HuH-7 (cell line): ENCODE results near the gene TCF15.
"Not testable (repeated sequence)": the region's sequence is repeated elsewhere in the genome, so short reads cannot be mapped to it uniquely, and the experiment has no call there.

Source experiments
- DNase-seq: peaks from one replicate; pipeline ENCODE4 v3.0.0; 2011; ENCODE audit warnings: low spot score

TCF15 gene

DNA sequence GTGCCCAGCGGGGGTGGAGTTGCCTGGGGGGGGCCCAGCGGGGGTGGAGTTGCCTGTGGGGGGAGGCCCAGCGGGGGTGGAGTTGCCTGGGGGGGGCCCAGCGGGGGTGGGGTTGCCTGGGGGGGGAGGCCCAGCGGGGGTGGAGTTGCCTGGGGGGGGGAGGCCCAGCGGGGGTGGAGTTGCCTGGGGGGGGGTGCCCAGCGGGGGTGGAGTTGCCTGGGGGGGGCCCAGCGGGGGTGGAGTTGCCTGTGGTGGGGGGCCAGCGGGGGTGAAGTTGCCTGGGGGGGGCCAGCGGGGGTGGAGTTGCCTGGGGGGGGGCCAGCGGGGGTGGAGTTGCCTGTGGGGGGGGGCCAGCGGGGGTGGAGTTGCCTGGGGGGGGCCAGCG is 31.9 kb upstream of the TCF15 start:
- DNase-seq = not testable (repeated sequence)

- DNase-seq = peak; percentile 90
Observed at GRCh38 chr20:641516-641875, 31.4 kb upstream of the TCF15 start.

- DNase-seq = no peak
Observed at GRCh38 chr20:640674-641515, 30.8 kb upstream of the TCF15 start.

GRCh38 chr20:638579-638978 is 28.5 kb upstream of the TCF15 start:
- DNase-seq = no peak

DNA sequence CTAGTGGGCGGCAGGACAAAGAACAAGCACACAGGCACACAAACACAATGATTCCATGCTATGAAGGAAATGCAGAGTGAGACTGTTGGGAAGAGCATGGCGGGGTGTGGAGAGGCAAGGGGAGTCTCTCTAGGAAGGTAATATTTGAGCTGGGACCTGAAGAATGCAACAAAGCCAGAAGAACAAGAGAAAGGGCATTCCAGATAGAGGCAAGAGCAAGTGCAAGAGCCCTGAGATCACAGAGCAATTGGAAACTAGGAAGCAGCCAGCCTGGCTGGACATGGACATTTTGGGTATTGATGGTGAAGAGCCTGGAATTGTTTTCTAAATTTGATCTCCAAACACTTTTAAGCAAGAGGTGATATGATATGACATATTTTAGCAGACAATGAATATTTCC is 27.4 kb upstream of the TCF15 start:
- DNase-seq = no peak

- no peak for DNase-seq
Observed at GRCh38 chr20:635893-636338, 25.8 kb upstream of the TCF15 start.

DNA sequence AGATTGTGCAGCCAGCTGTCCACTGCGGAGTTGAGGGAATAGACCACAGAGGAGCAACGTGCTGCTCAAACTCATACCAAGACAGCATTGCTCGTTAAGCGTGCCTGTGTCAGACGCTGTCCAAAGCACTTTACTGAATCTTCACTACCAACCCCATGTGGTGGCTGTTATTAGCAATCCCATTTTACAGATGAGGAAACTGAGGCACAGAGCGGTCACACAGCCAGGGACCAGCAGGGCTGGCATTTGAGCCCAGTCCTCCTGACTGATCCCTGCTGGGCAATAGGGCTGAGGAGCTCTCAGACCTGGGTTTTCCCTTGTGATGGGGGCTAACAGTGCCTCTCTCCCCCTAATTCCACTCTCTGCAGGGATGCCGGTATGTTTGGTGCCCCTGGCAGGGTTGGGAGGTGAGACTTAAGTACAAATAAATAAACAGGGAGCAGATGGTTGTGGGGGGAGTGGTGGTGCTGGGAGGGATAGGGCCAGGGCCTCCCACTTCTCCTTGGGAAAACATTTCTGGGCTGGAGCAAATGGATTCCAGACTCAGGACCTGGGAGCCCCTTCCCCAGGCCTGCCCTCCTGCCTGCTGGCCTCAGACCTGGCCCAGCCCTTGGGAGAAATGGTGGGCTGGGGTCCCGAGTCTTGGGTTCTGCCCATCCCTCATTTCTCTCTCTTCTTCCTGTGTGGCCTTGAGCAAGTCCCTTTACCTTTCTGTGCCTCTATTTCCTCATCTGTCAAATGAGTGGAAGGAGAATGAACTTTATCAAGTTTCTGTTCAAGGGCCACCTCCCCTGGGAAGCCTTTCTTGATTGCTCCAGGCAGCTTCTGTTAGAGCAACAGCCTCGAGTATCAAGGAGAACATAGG is 25.2 kb upstream of the TCF15 start:
- no peak for DNase-seq

DNA sequence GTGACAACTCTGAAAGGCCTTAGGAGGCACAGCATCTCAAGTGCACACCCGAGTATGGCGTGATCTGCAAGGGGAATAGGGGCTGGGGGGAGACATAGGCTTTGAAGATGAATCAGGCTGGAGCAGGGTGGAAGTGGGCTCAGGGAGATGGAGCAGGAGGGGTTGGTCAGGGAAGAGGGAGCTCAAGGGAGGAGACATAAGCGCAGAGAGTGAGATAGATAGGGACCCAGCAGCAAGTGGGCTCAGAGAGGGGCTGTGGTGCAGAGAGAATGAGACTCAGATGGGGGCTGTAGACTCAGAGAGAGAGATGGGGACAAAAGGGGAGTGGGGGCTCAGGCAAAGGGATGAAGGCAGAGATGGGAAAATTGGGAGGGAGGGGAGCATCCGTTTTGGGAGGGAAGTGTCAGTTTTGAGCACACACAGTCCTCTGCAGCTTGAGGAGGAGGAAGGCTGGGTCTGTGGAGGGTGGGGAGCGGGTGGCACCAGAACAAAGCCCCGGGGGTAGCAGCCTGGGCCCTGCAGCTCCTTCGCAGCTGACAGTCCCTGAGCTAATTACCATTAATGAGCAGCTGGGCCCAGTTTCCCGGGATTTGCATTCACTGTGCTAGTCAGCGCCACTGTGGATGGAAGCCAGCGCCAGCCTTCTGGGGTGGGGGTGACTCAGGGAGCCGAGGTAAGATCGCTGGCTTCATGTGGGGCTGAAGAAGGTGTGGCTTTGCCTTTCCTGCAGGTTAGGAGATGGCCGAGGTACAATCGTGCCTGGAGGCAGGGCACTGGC is 24.2 kb upstream of the TCF15 start:
- DNase-seq = no peak

- no peak for DNase-seq
Observed at GRCh38 chr20:631101-631500, 21.0 kb upstream of the TCF15 start.

DNA sequence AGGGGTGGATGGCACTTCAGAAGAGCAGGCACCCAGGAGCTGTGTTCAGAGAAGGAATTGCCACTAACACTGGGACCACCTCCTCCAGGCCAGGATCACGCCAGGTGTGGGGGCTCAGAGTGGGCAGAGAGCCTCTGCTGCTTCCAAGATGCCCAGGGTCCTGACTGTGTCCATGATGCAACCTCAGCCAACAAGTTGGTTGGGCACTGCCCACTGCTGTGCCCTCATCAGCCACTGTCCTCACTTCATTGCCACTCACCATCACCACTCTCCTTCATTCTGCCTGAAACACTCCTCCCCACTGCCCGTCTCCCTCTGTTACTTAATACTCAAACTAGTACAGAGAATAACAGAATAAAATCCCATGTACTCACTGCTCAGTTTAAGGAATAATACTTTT is 16.5 kb upstream of the TCF15 start:
- DNase-seq = no peak

GRCh38 chr20:625360-625932 is 15.3 kb upstream of the TCF15 start:
- no peak for DNase-seq

DNA sequence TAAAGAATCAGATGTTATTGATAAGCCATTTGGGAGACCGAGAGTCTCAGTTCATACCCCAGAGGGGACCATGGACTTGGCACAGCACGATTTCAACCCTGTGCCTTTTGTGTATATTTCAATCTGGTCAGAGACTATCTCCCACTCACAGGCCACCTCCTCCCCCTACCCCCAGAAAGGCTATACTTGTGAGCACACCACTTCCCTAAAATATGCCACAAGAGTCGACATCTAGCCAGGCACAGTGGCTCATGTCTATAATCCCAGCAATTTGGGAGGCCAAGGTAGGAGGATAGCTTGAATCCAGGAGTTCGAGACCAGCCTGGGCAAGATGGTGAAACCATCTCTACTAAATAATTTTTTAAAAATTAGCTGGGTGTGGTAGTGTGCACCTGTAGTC is 13.6 kb upstream of the TCF15 start:
- no peak for DNase-seq

- no peak for DNase-seq
Observed at GRCh38 chr20:623021-623420, 12.9 kb upstream of the TCF15 start.

DNA sequence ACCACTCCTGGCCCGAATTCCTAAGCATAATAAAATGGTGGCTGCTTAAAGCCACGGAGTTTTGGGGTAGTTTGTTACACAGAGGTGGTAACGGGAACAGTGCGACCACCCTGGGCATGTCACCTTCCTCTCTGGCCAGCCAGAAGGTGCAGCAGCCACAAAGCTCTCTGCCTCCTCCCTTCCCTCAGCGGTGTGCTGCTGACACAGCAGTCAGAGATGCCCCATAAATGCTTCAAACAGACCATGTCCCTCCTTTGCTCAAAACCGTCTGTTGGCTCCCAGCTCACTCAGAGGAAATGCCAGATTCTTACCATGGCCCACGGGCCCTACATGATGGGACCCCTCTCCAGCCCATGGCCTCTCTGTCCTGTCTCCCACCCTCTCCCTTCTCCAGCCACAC is 12.1 kb upstream of the TCF15 start:
- DNase-seq = no peak

GRCh38 chr20:621125-621756 is 11.1 kb upstream of the TCF15 start:
- DNase-seq = no peak

GRCh38 chr20:620246-620645 is 10.1 kb upstream of the TCF15 start:
- DNase-seq = no peak

- no peak for DNase-seq
Observed at GRCh38 chr20:618980-619379, 8.9 kb upstream of the TCF15 start.

- DNase-seq = no peak
Observed at GRCh38 chr20:617934-618690, 8.0 kb upstream of the TCF15 start.

DNA sequence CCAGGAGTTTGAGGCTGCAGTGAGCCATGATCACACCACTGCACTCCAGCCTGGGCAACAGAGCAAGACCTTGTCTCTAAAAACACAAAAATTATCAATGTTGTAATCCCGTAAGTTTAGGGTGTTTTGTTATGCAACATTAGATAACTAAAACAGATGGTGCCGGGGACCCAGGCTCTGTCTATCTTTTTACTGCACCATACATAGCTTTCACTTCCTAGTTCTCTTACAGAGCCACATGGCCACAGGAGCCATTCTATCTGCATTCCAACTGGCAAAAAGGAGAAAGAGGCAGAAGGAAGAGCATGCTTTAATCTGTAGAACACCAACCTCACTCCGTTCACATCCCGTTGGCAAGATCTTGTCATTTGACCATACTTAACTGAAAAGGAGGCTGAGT is 5.4 kb upstream of the TCF15 start:
- no peak for DNase-seq

GRCh38 chr20:611843-612185 is 1.7 kb upstream of the TCF15 start:
- DNase-seq = no peak
